ENCODE measurements around the gene LRP6.
"Not testable (repeated sequence)": the region's sequence is repeated elsewhere in the genome, so short reads cannot be mapped to it uniquely, and the experiment has no call there.

The LRP6 gene

GRCh38 chr12:12180575-12180974 lies 86.3 kb downstream of the LRP6 start:
- no peak for DNase-seq (ENCODE audit: low read depth)

GRCh38 chr12:12180136-12180535 lies 86.7 kb downstream of the LRP6 start:
- no peak for DNase-seq (ENCODE audit: low read depth)

GRCh38 chr12:12178559-12178958 lies 88.3 kb downstream of the LRP6 start:
- no peak for DNase-seq (ENCODE audit: low read depth)

GRCh38 chr12:12176402-12176801 lies 90.4 kb downstream of the LRP6 start:
- no peak for DNase-seq (ENCODE audit: low read depth)

- DNase-seq (ENCODE audit: low read depth): no peak
These were observed 94.8 kb downstream of the LRP6 start for GRCh38 chr12:12171991-12172511.

- DNase-seq (ENCODE audit: low read depth): no peak
These were observed 99.0 kb downstream of the LRP6 start for GRCh38 chr12:12167847-12168246.

- no peak for DNase-seq (ENCODE audit: low read depth)
These were observed 100.1 kb downstream of the LRP6 start for GRCh38 chr12:12166751-12167150.

- DNase-seq (ENCODE audit: low read depth): no peak
These were observed 106.9 kb downstream of the LRP6 start for GRCh38 chr12:12159988-12160387.

- no peak for DNase-seq (ENCODE audit: low read depth)
These were observed 108.0 kb downstream of the LRP6 start for GRCh38 chr12:12158858-12159257.

- no peak for DNase-seq (ENCODE audit: low read depth)
These were observed 109.4 kb downstream of the LRP6 start for GRCh38 chr12:12157424-12157823.

GRCh38 chr12:12156828-12157227 lies 110.0 kb downstream of the LRP6 start:
- DNase-seq (ENCODE audit: low read depth): no peak

GRCh38 chr12:12156116-12156515 lies 110.7 kb downstream of the LRP6 start:
- no peak for DNase-seq (ENCODE audit: low read depth)

- DNase-seq (ENCODE audit: low read depth): no peak
These were observed 113.2 kb downstream of the LRP6 start for GRCh38 chr12:12153596-12153995.

- DNase-seq (ENCODE audit: low read depth): no peak
These were observed 119.7 kb downstream of the LRP6 start for GRCh38 chr12:12147111-12147510.

GRCh38 chr12:12144531-12144930 lies 122.3 kb downstream of the LRP6 start:
- not testable (repeated sequence) for DNase-seq (ENCODE audit: low read depth)

GRCh38 chr12:12141000-12141399 lies 125.8 kb downstream of the LRP6 start:
- DNase-seq (ENCODE audit: low read depth): no peak

GRCh38 chr12:12138203-12139154 lies 128.4 kb downstream of the LRP6 start:
- DNase-seq (ENCODE audit: low read depth): no peak

- no peak for DNase-seq (ENCODE audit: low read depth)
These were observed 133.1 kb downstream of the LRP6 start for GRCh38 chr12:12133785-12134184.

GRCh38 chr12:12133259-12133658 lies 133.6 kb downstream of the LRP6 start:
- DNase-seq (ENCODE audit: low read depth): no peak

GRCh38 chr12:12128670-12129069 lies 138.2 kb downstream of the LRP6 start:
- no peak for DNase-seq (ENCODE audit: low read depth)

GRCh38 chr12:12127304-12127703 lies 139.5 kb downstream of the LRP6 start:
- no peak for DNase-seq (ENCODE audit: low read depth)

GRCh38 chr12:12126551-12126950 lies 140.3 kb downstream of the LRP6 start:
- no peak for DNase-seq (ENCODE audit: low read depth)

GRCh38 chr12:12123036-12123604 lies 143.7 kb downstream of the LRP6 start:
- DNase-seq (ENCODE audit: low read depth): no peak
